Breast epithelium (tissue), 4 donors: ENCODE data around the gene H2BW1. TPM values are rescaled to one million over a fixed set of nuclear protein-coding genes. Genes with fewer than 3 reads are reported as not detected.
"Not testable (repeated sequence)": the region's sequence is repeated elsewhere in the genome, so short reads cannot be mapped to it uniquely, and the experiment has no call there.

ENCODE experiments used
- DNase-seq, 2 donors: peaks; one replicate each; pipeline ENCODE4 v3.0.0-alpha.2; 2019; ENCODE audit warnings: low spot score in 2 of 2
- H3K27ac ChIP-seq, 2 donors: fragments of 200-600 bp; sonication (generic) in 1 of 2; one replicate each; pipeline ENCODE4 v1.5.1; 2016 to 2019; ENCODE audit warnings: mild to moderate bottlenecking in 1 of 2
- H3K27me3 ChIP-seq, 2 donors: fragments of 200-600 bp; sonication (generic) in 1 of 2; one replicate each; pipeline versions ENCODE4 v1.5.1 to v1.6.0; 2017 to 2019; ENCODE audit warnings: control low read depth in 1 of 2, mild to moderate bottlenecking in 1 of 2
- H3K36me3 ChIP-seq: fragments of 200-600 bp; one replicate; pipeline ENCODE4 v1.5.1; 2019
- H3K4me1 ChIP-seq, 2 donors: fragments of 200-600 bp; sonication (generic); one replicate each; pipeline ENCODE4 v1.5.1; 2016 to 2019; ENCODE audit warnings: control low read depth in 1 of 2
- H3K4me3 ChIP-seq, 3 donors: fragments of 200-600 bp; sonication (generic); 1 replicate in 2 of 3; 2 replicates in 1 of 3; pipeline ENCODE4 v1.5.1; 2016 to 2019; ENCODE audit warnings: mild to moderate bottlenecking in 3 of 3, moderate library complexity in 2 of 3
- H3K9me3 ChIP-seq, 2 donors: fragments of 200-600 bp; sonication (generic) in 1 of 2; one replicate each; pipeline ENCODE4 v1.5.1; 2016 to 2019; ENCODE audit warnings: control low read depth in 1 of 2
- CTCF ChIP-seq, 3 donors: fragments of 450-650 bp; IDR thresholded peaks; one replicate each; pipeline ENCODE4 v1.5.1; 2016 to 2017; ENCODE audit warnings: antibody characterized with exemption in 3 of 3, mild to moderate bottlenecking in 3 of 3, moderate library complexity in 3 of 3
- POLR2A ChIP-seq: fragments of 450-650 bp; IDR thresholded peaks from one replicate; pipeline ENCODE4 v1.6.1; 2016; ENCODE audit warnings: antibody characterized with exemption, mild to moderate bottlenecking, moderate library complexity
- POLR2AphosphoS5 ChIP-seq, 3 donors: sonication (generic); formaldehyde crosslinking; IDR thresholded peaks; one replicate each; pipeline ENCODE4 v1.6.1; 2017; ENCODE audit warnings: antibody characterized with exemption in 3 of 3
- intact Hi-C: fragments of 100-400 bp; cut with DNase I; formaldehyde crosslinking; loops from one replicate; pipeline ENCODE4 v1.15.1; 2023; ENCODE audit warnings: low total_unique reads
- total RNA-seq, 3 donors: library from RNA; depleted of rRNA; stranded (reverse); fragments of >200 nt; gene quantifications; one replicate each; pipeline ENCODE4 v1.1.0, GENCODE V29; 2016

Gene H2BW1
- total RNA-seq, 3 donors from 2014 or later = not detected

- Histone ChIP-seq H3K27ac (no peak within 1 kb of the TSS), H3K4me1 (no peaks in the 10 kb centered on the region), H3K9me3 (no peaks in the 10 kb centered on the region), H3K4me3 (no peak within 1 kb of the TSS), H3K36me3 (no peaks in the 10 kb centered on the region), H3K27me3 (peaks cover 0 to 39% of the 10 kb centered on the region in 2 donors)
- no peak for DNase-seq
- TF ChIP-seq POLR2AphosphoS5 (IDR thresholded peaks at IDR 0.05) (no peak), CTCF (IDR thresholded peaks at IDR 0.05) (no peak), POLR2A (no peak)
- intact Hi-C loops = no loop called here
Observed at GRCh38 chrX:104039689-104040505, 26.4 kb upstream of the H2BW1 start, which contains the start of gene H2BW2. Gene H2BW2 (plus strand): TSS chrX:104039956. CDS start chrX:104039995, 39 bp downstream.

DNA sequence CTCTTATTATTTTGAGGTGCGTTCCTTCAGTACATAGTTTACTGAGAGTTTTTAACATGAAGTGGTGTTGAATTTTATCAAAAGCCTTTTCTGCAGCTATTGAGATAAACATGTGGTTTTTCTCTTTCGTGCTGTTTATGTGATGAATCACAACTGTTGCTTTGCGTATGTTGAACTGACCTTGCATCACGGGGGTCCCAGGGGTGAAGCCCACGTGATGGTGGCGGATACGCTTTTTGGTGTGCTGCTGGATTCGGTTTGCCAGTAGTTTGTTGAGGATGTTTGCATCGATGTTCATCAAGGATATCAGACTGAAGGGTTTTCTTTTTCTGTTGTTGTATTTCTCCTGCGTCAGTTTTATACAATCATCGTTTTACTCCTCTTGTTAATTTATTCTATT is 4.6 kb upstream of the H2BW1 start:
- H3K27me3 ChIP-seq = peaks cover 0 to 31% of the 10 kb centered on the region in 2 donors
- H3K9me3 ChIP-seq = no peaks in the 10 kb centered on the region
- intact Hi-C loops = no loop called here
- no peaks in the 10 kb centered on the region for H3K4me1 ChIP-seq
- H3K27ac ChIP-seq = no peak overlapping the region
- no peak for DNase-seq
- no peaks in the 10 kb centered on the region for H3K36me3 ChIP-seq
- TF ChIP-seq POLR2AphosphoS5 (IDR thresholded peaks at IDR 0.05) (no peak), CTCF (IDR thresholded peaks at IDR 0.05) (no peak), POLR2A (no peak)
- H3K4me3 ChIP-seq = no peak overlapping the region

DNA sequence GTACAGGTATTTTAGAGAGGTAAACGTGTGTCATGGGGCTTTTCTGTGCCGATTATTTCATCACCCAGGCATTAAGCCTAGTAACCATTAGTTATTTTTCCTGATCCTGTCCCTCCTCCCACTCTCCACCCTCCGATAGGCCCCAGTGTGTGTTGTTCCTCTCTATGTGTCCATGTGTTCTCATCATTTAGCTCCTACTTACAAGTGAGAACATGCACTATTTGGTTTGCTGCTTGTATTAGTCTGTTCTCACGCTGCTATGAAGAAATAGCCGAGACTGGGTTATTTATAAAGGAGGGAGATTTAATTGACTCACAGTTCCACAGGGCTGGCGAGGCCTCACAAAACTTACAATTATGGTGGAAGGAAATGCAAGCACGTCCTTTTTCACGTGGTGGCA is 2.1 kb upstream of the H2BW1 start:
- DNase-seq, H3K27ac ChIP-seq, H3K36me3 ChIP-seq, H3K9me3 ChIP-seq, H3K4me1 ChIP-seq, intact Hi-C loops, H3K4me3 ChIP-seq: not testable (repeated sequence)
- H3K27me3 ChIP-seq = peaks cover 0 to 29% of the 10 kb centered on the region in 2 donors

DNA sequence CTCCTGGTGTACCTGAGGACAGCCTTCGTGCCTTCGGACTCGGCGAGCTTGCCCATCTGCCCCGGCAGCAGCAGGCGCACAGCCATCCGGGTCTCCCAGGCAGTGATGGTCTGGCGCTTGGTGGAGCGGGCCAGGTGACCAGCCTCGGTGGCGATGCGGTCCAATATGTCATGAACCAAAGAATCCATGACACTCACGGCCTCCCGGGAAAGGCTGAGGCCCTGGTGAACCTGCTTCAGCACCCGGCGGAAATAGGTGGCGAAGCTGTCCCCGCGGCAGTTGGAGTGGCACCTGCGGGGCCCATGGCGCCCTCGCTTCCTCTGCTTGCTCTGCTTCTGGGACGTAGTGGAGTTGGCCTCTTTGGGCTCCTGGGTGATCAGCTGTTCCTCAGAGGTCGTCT is 350 bp downstream of the H2BW1 start:
- Histone ChIP-seq H3K27ac (no peak overlapping the region), H3K4me1 (no peaks in the 10 kb centered on the region), H3K27me3 (peaks cover 0 to 19% of the 10 kb centered on the region in 2 donors), H3K36me3 (no peaks in the 10 kb centered on the region), H3K9me3 (no peaks in the 10 kb centered on the region), H3K4me3 (no peak overlapping the region)
- no peak for DNase-seq
- TF ChIP-seq POLR2AphosphoS5 (IDR thresholded peaks at IDR 0.05) (no peak), CTCF (IDR thresholded peaks at IDR 0.05) (no peak), POLR2A (no peak)
- intact Hi-C loops = no loop called here

DNA sequence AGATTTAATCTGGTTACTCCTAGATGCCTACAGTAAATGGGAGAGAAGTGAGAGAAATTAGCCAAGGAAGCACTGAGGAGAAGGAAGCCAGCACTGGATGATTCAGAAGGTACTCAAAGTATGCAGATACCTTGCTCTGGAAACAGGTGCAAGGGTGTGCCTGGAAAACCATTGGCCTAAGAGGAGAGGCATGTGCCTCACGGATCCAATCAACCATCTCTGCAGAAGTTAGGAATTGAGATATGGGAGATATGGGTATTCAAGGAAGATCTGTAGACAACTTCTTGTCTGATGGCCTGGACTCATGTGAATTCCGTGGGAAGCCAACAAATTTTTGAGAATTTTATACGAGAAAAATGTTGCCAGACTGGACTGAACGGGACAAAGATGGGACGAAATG is 4.7 kb downstream of the H2BW1 start:
- no peak for DNase-seq
- no peaks in the 10 kb centered on the region for H3K36me3 ChIP-seq
- no peaks in the 10 kb centered on the region for H3K9me3 ChIP-seq
- intact Hi-C loops = no loop called here
- H3K27ac ChIP-seq = no peak overlapping the region
- H3K4me3 ChIP-seq = no peak overlapping the region
- H3K27me3 ChIP-seq = peaks cover 0 to 42% of the 10 kb centered on the region in 2 donors
- no peaks in the 10 kb centered on the region for H3K4me1 ChIP-seq
- no peak for TF ChIP-seq POLR2A
- TF ChIP-seq CTCF (IDR thresholded peaks at IDR 0.05) = no peak
- TF ChIP-seq POLR2AphosphoS5 (IDR thresholded peaks at IDR 0.05) = no peak
